Fibroblast of lung (primary cell): Measurements from ENCODE around the gene PKN1. TPM values are rescaled to one million over a fixed set of nuclear protein-coding genes. Genes with fewer than 3 reads are reported as not detected.

ENCODE experiments used
- DNase-seq, 2 donors: peaks; one replicate each; pipeline versions ENCODE4 v3.0.0 to v3.0.0-alpha.2; 2010; ENCODE audit warnings: low read depth in 2 of 2
- H2AFZ ChIP-seq: 2 replicates; pipeline ENCODE4 v1.5.1; 2012; ENCODE audit warnings: low read length, control low read depth, inconsistent platforms
- H3K27ac ChIP-seq: 2 replicates; pipeline ENCODE4 v1.5.1; 2011; ENCODE audit warnings: low read length, control low read depth; ENCODE audit not compliant: insufficient read depth
- H3K27me3 ChIP-seq: 2 replicates; pipeline ENCODE4 v1.5.1; 2011; ENCODE audit warnings: mild to moderate bottlenecking, low read length; ENCODE audit not compliant: control insufficient read depth, insufficient read depth
- H3K36me3 ChIP-seq: 2 replicates; pipeline ENCODE4 v1.5.1; 2011; ENCODE audit warnings: low read length; ENCODE audit not compliant: control insufficient read depth, insufficient read depth
- H3K4me1 ChIP-seq: 2 replicates; pipeline ENCODE4 v1.5.1; 2011; ENCODE audit warnings: low read length; ENCODE audit not compliant: control insufficient read depth, insufficient read depth; ENCODE audit errors: extremely low read depth
- H3K4me2 ChIP-seq: 2 replicates; pipeline ENCODE4 v1.5.1; 2011; ENCODE audit warnings: low read length, control low read depth; ENCODE audit not compliant: insufficient read depth; ENCODE audit errors: extremely low read depth
- H3K4me3 ChIP-seq, 4 experiments: fragments of 200-600 bp in 1 of 4; sonication (generic) in 1 of 4; replicated peaks in 1 of 4; 2 replicates each; pipeline ENCODE4 v1.5.1; 2011 to 2016; ENCODE audit warnings: low read length in 4 of 4, low read depth in 3 of 4, mild to moderate bottlenecking in 3 of 4, control low read depth in 2 of 4, inconsistent platforms in 1 of 4, mixed read lengths in 1 of 4; ENCODE audit not compliant: insufficient read depth in 1 of 4; ENCODE audit errors: control extremely low read depth in 1 of 4
- H3K79me2 ChIP-seq: 2 replicates; pipeline ENCODE4 v1.5.1; 2012; ENCODE audit warnings: mild to moderate bottlenecking, low read length, inconsistent platforms; ENCODE audit not compliant: control insufficient read depth, insufficient read depth
- H3K9ac ChIP-seq: 2 replicates; pipeline ENCODE4 v1.5.1; 2011; ENCODE audit warnings: mild to moderate bottlenecking, low read length, control low read depth; ENCODE audit not compliant: insufficient read depth
- H3K9me3 ChIP-seq: 2 replicates; pipeline ENCODE4 v1.5.1; 2012; ENCODE audit warnings: low read depth, low read length; ENCODE audit not compliant: control insufficient read depth, insufficient read depth
- H4K20me1 ChIP-seq: 2 replicates; pipeline ENCODE4 v1.5.1; 2011; ENCODE audit warnings: low read length; ENCODE audit not compliant: control insufficient read depth, insufficient read depth; ENCODE audit errors: extremely low read depth
- CTCF ChIP-seq, 2 donors: IDR thresholded peaks in 1 of 2; conservative IDR thresholded peaks in 1 of 2; 1 replicate in 1 of 2; 2 replicates in 1 of 2; pipeline ENCODE4 v1.5.1; 2011 to 2012; ENCODE audit warnings: low read length in 2 of 2, control low read depth in 1 of 2, inconsistent platforms in 1 of 2, low read depth in 1 of 2, mild to moderate bottlenecking in 1 of 2
- EZH2 ChIP-seq: IDR thresholded peaks from 2 replicates; pipeline ENCODE4 v1.5.1; 2012; ENCODE audit warnings: low read length, control low read depth, mild to moderate bottlenecking; ENCODE audit errors: missing control alignments
- polyA plus RNA-seq, 2 donors: library from polyadenylated mRNA; depleted of rRNA in 1 of 2; stranded (reverse) in 1 of 2; unstranded in 1 of 2; fragments of >200 nt; gene quantifications; 2 replicates each; pipeline ENCODE4 v1.2.1, GENCODE V29; 2011 to 2012; ENCODE audit warnings: missing spikeins in 1 of 2
- total RNA-seq: library from RNA; depleted of rRNA; stranded (reverse); fragments of >200 nt; gene quantifications from 2 replicates; pipeline ENCODE4 v1.2.1, GENCODE V29; 2014

Gene PKN1
- total and polyA plus RNA-seq, 2 donors (not counting 1 experiment from before 2014, with no cell fraction given): 43.2 to 141 TPM

- TF ChIP-seq CTCF (conservative IDR thresholded peaks at IDR 0.05 in 1 of 2, IDR thresholded peaks at IDR 0.05 in 1 of 2; ENCODE audit: low read depth in 1 of 2, low read length in 2 of 2): no peak
- TF ChIP-seq EZH2: no peak
- H3K4me1 ChIP-seq: peaks cover 10% of the 10 kb centered on the region
- H3K4me3 ChIP-seq: peak overlapping the region in 2 of 4 experiments; percentile 45 to 54
- peaks cover 25% of the 10 kb centered on the region for H3K79me2 ChIP-seq
- no peak for DNase-seq
- peak overlapping the region; percentile 87 for H3K4me2 ChIP-seq
- peak overlapping the region; percentile 65 for H2AFZ ChIP-seq
- no peaks in the 10 kb centered on the region for H3K9me3 ChIP-seq
- no peak overlapping the region for H3K9ac ChIP-seq
- H3K36me3 ChIP-seq: peaks cover 1% of the 10 kb centered on the region
- no peaks in the 10 kb centered on the region for H3K27me3 ChIP-seq
- peak overlapping the region; percentile 56 for H3K27ac ChIP-seq
- H4K20me1 ChIP-seq: no peaks in the 10 kb centered on the region
Observed at GRCh38 chr19:14496834-14497227, 63.7 kb downstream of the PKN1 start.

- Histone ChIP-seq H2AFZ (peak overlapping the region; percentile 29), H3K27ac (no peak overlapping the region), H3K27me3 (no peaks in the 10 kb centered on the region), H3K4me1 (peaks cover 10% of the 10 kb centered on the region), H3K79me2 (peaks cover 25% of the 10 kb centered on the region), H3K9me3 (no peaks in the 10 kb centered on the region), H3K4me3 (no peak overlapping the region), H3K4me2 (no peak overlapping the region), H3K9ac (no peak overlapping the region), H3K36me3 (peaks cover 1% of the 10 kb centered on the region), H4K20me1 (no peaks in the 10 kb centered on the region)
- TF ChIP-seq EZH2 (no peak), CTCF (conservative IDR thresholded peaks at IDR 0.05 in 1 of 2, IDR thresholded peaks at IDR 0.05 in 1 of 2; ENCODE audit: low read depth in 1 of 2, low read length in 2 of 2) (no peak)
- DNase-seq: no peak
Observed at GRCh38 chr19:14497228-14497921, 64.3 kb downstream of the PKN1 start.

- Histone ChIP-seq H3K9ac (no peak overlapping the region), H3K4me3 (no peak overlapping the region), H3K9me3 (no peaks in the 10 kb centered on the region), H2AFZ (no peak overlapping the region), H3K27me3 (no peaks in the 10 kb centered on the region), H3K79me2 (no peaks in the 10 kb centered on the region), H3K4me1 (peaks cover 14% of the 10 kb centered on the region), H3K4me2 (no peak overlapping the region), H3K36me3 (no peaks in the 10 kb centered on the region), H3K27ac (no peak overlapping the region), H4K20me1 (no peaks in the 10 kb centered on the region)
- no peak for DNase-seq
- no peak for TF ChIP-seq CTCF (conservative IDR thresholded peaks at IDR 0.05 in 1 of 2, IDR thresholded peaks at IDR 0.05 in 1 of 2; ENCODE audit: low read depth in 1 of 2, low read length in 2 of 2)
- no peak for TF ChIP-seq EZH2
Observed at GRCh38 chr19:14502334-14503092, 69.4 kb downstream of the PKN1 start.
